HG03558 (cell line): ENCODE measurements around the gene NBAS.
"Not testable (repeated sequence)": the region's sequence is repeated elsewhere in the genome, so short reads cannot be mapped to it uniquely, and the experiment has no call there.

Source experiments
- ATAC-seq: cut with Tn5 transposase; IDR thresholded peaks from one replicate; pipeline ENCODE4 v1.9.1; 2021; ENCODE audit warnings: moderate number of reproducible peaks; ENCODE audit not compliant: unreplicated experiment; ENCODE audit errors: extremely low read depth

Gene NBAS

GRCh38 chr2:15284614-15285013 is 276.5 kb downstream of the NBAS start:
- ATAC-seq: no peak

GRCh38 chr2:15281681-15282080 is 279.5 kb downstream of the NBAS start:
- no peak for ATAC-seq

GRCh38 chr2:15279201-15279876 is 281.8 kb downstream of the NBAS start:
- ATAC-seq: no peak

- no peak for ATAC-seq
Measured at GRCh38 chr2:15278296-15278695, 282.8 kb downstream of the NBAS start.

- ATAC-seq: no peak
Measured at GRCh38 chr2:15275346-15275745, 285.8 kb downstream of the NBAS start.

- no peak for ATAC-seq
Measured at GRCh38 chr2:15273452-15273851, 287.7 kb downstream of the NBAS start.

- no peak for ATAC-seq
Measured at GRCh38 chr2:15272942-15273341, 288.2 kb downstream of the NBAS start.

GRCh38 chr2:15271941-15272542 is 289.1 kb downstream of the NBAS start:
- ATAC-seq: no peak

GRCh38 chr2:15271276-15271675 is 289.9 kb downstream of the NBAS start:
- ATAC-seq: no peak

- ATAC-seq: no peak
Measured at GRCh38 chr2:15269043-15269442, 292.1 kb downstream of the NBAS start.

GRCh38 chr2:15265889-15266288 is 295.2 kb downstream of the NBAS start:
- no peak for ATAC-seq

GRCh38 chr2:15263976-15264685 is 297.0 kb downstream of the NBAS start:
- ATAC-seq: no peak

- no peak for ATAC-seq
Measured at GRCh38 chr2:15262792-15263191, 298.3 kb downstream of the NBAS start.

GRCh38 chr2:15260835-15261234 is 300.3 kb downstream of the NBAS start:
- ATAC-seq: no peak

GRCh38 chr2:15260196-15260595 is 300.9 kb downstream of the NBAS start:
- ATAC-seq: no peak

- ATAC-seq: no peak
Measured at GRCh38 chr2:15259356-15259756, 301.8 kb downstream of the NBAS start.

GRCh38 chr2:15258385-15258784 is 302.7 kb downstream of the NBAS start:
- ATAC-seq: not testable (repeated sequence)

GRCh38 chr2:15253835-15254286 is 307.3 kb downstream of the NBAS start:
- no peak for ATAC-seq

- ATAC-seq: no peak
Measured at GRCh38 chr2:15253247-15253646, 307.9 kb downstream of the NBAS start.

- ATAC-seq: no peak
Measured at GRCh38 chr2:15251753-15252152, 309.4 kb downstream of the NBAS start.

GRCh38 chr2:15250946-15251345 is 310.2 kb downstream of the NBAS start:
- not testable (repeated sequence) for ATAC-seq
